ENCODE measurements around the gene VIT. TPM values are rescaled to one million over a fixed set of nuclear protein-coding genes. Genes with fewer than 3 reads are reported as not detected.

VIT gene
- total and polyA plus RNA-seq, 7 donors = 1.2 to 8.5 (median 4.5) TPM

DNA sequence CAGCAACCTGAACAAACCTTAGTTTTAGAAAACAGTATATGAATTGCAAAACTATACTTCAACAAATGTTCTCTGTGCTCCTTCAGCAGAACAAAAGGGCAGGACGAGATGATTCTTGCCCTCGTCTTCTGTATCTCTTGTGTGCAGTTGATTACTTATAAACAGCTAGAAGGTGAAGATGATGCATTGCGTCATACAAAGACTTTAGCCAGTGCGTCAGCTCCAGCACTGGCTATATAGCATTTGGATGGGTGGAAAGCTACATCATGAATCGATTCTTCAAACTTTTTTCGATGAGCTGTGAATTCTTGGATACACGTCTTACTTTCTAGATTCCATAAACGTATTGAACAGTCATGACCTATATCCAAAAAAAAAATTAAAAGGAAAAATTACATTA lies 152.8 kb downstream of the VIT start:
- WGBS, 3 donors = 96 to 98% (median 98%) methylated on average over 8 of the region's 8 CpGs
- TF ChIP-seq, protein P1, sequence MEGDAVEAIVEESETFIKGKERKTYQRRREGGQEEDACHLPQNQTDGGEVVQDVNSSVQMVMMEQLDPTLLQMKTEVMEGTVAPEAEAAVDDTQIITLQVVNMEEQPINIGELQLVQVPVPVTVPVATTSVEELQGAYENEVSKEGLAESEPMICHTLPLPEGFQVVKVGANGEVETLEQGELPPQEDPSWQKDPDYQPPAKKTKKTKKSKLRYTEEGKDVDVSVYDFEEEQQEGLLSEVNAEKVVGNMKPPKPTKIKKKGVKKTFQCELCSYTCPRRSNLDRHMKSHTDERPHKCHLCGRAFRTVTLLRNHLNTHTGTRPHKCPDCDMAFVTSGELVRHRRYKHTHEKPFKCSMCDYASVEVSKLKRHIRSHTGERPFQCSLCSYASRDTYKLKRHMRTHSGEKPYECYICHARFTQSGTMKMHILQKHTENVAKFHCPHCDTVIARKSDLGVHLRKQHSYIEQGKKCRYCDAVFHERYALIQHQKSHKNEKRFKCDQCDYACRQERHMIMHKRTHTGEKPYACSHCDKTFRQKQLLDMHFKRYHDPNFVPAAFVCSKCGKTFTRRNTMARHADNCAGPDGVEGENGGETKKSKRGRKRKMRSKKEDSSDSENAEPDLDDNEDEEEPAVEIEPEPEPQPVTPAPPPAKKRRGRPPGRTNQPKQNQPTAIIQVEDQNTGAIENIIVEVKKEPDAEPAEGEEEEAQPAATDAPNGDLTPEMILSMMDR (IDR thresholded peaks at IDR 0.05) = no peak
- no peaks in the 10 kb centered on the region for H3K9me3 ChIP-seq
- H3K36me3 ChIP-seq (ENCODE audit: insufficient read depth in 1 of 2, low read depth in 1 of 2) = peaks cover under 1 to 74% of the 10 kb centered on the region in 2 donors
- DNase-seq = no peak
- no peaks in the 10 kb centered on the region for H3K27me3 ChIP-seq (ENCODE audit: insufficient read depth in 3 of 3, low read length in 2 of 3)
- intact Hi-C loops (cut with DNase I) = no loop called here
- ATAC-seq = no peak
- H3K4me3 ChIP-seq = no peak overlapping the region
- H3K27ac ChIP-seq = no peak overlapping the region
- H3K4me1 ChIP-seq = no peaks in the 10 kb centered on the region

DNA sequence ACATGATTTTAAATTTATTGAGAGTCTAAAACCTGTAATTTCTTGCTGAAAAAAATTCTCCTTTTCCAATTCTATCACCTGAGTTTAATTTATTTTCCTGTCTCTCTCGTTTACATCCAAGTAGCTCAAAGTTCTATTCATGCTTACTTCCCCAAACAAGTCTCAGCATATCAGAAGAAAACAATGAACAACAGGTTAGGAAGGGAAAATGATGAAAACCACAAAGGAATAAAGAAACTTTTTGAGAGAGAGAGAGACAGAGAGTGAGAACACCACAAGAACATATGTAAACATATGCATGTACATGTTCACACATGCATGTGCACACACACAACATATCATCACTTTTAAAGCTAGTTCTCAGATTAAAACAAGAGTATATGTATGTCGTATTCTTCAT lies 157.7 kb downstream of the VIT start:
- TF ChIP-seq, protein P1 (IDR thresholded peaks at IDR 0.05) = no peak
- H3K27me3 ChIP-seq (ENCODE audit: insufficient read depth in 3 of 3, low read length in 2 of 3) = no peaks in the 10 kb centered on the region
- H3K27ac ChIP-seq = no peak overlapping the region
- H3K36me3 ChIP-seq (ENCODE audit: insufficient read depth in 1 of 2, low read depth in 1 of 2) = peaks cover 4 to 96% of the 10 kb centered on the region in 2 donors
- WGBS, 3 donors = 77 to 87% (median 82%) methylated on average over 2 of the region's 2 CpGs
- intact Hi-C loops (cut with DNase I) = no loop called here
- H3K4me1 ChIP-seq = no peaks in the 10 kb centered on the region
- H3K9me3 ChIP-seq = no peaks in the 10 kb centered on the region
- H3K4me3 ChIP-seq = no peak overlapping the region
- DNase-seq (no peak), ATAC-seq (no peak)

DNA sequence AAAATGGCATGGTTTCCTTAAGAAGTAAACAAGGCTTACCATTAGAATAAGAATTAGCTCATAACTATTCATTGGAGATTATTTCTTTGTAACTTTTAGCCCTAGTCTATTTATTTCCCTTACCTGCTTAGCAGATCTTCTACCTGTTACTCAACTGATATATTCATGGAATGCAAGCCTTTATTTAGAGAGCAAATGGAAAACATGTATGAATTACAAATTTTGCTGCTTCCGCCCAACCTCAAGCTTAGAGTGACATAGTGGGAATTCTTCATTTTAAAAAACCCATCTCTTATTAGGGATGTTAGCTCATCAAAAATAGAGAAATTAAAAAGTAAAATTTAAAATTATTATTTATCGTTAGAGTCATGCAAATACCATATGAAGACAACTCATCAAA lies 158.9 kb downstream of the VIT start:
- Histone ChIP-seq H3K4me3 (no peak overlapping the region), H3K27me3 (ENCODE audit: insufficient read depth in 3 of 3, low read length in 2 of 3) (no peaks in the 10 kb centered on the region), H3K9me3 (no peaks in the 10 kb centered on the region), H3K4me1 (no peaks in the 10 kb centered on the region), H3K36me3 (ENCODE audit: insufficient read depth in 1 of 2, low read depth in 1 of 2) (peaks cover 4 to 96% of the 10 kb centered on the region in 2 donors), H3K27ac (no peak overlapping the region)
- TF ChIP-seq, protein P1 (IDR thresholded peaks at IDR 0.05) = no peak
- ATAC-seq (no peak), DNase-seq (no peak)
- WGBS, 3 donors = 97 to 98% (median 97%) methylated on average over 2 of the region's 2 CpGs
- intact Hi-C loops (cut with DNase I) = no loop called here

DNA sequence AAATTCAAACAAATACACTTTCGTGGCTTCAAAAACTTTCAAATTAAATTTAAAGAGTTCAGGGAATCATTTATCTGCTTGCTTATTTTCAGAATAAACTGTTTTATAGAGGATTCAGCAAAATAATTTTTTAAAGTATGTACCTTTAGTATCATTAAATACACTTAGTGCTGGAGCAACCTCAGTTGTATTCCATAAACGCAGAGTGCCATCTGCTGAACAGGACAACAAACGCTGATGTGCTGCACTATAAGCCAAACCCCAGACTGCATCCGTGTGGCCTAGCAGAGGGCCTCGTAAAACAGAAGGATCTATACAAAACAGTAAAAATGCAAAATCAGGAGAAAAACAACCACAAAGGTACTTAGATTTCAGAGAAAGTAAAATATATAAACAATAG lies 161.2 kb downstream of the VIT start:
- Histone ChIP-seq H3K27ac (no peak overlapping the region), H3K4me1 (no peaks in the 10 kb centered on the region), H3K27me3 (ENCODE audit: insufficient read depth in 3 of 3, low read length in 2 of 3) (no peaks in the 10 kb centered on the region), H3K4me3 (no peak overlapping the region), H3K9me3 (no peaks in the 10 kb centered on the region), H3K36me3 (ENCODE audit: insufficient read depth in 1 of 2, low read depth in 1 of 2) (peaks cover 4 to 83% of the 10 kb centered on the region in 2 donors)
- WGBS, 3 donors = 88 to 92% (median 89%) methylated on average over 5 of the region's 5 CpGs
- ATAC-seq = no peak
- TF ChIP-seq, protein P1 (IDR thresholded peaks at IDR 0.05) = no peak
- intact Hi-C loops (cut with DNase I) = no loop called here
- DNase-seq = no peak

DNA sequence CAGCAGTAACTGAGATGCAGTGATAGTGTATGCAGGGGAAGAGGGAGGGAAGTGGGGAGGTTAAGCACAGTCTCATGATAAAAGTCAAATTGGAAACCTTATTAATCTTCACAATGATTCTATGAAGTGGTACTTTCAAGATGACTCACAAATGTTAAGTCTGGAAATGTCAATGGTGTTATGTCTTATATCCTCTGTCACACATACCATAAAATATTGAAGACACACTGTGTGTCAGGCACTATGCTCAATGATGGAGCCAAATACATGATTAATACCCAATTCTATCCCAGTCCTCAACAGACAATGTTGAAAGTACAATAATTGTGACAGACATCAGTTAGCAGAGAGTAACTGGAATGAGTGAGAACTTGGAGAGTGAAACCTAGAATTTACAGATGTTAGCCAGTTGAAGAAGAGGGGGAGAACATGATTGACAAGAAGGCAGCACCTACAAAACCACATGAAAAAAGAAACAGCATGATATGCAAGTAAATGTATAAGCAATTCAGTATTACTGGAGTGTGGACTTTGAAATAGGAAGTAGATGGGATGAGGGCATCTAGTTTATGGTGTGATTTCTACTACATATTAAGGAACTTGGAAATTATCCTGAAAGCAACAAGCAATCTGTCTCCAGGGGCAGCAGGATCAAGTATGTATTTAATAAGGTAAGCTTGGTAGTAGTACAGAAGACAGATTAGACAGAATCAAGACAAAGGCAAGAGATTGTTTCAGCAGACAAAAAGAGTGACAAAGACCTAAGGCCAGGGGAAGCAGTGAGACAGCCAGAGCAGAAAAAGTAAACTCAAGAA lies 162.3 kb downstream of the VIT start:
- Histone ChIP-seq H3K9me3 (no peaks in the 10 kb centered on the region), H3K4me1 (no peaks in the 10 kb centered on the region), H3K36me3 (ENCODE audit: insufficient read depth in 1 of 2, low read depth in 1 of 2) (peaks cover 4 to 72% of the 10 kb centered on the region in 2 donors), H3K27ac (no peak overlapping the region), H3K4me3 (no peak overlapping the region), H3K27me3 (ENCODE audit: insufficient read depth in 3 of 3, low read length in 2 of 3) (no peaks in the 10 kb centered on the region)
- DNase-seq = no peak
- ATAC-seq = no peak
- TF ChIP-seq, protein P1 (IDR thresholded peaks at IDR 0.05) = no peak
- intact Hi-C loops (cut with DNase I) = no loop called here
